GM18505 (cell line): ENCODE results near the gene R3HDM2.

Experiments used
- ATAC-seq: cut with Tn5 transposase; IDR thresholded peaks from one replicate; pipeline ENCODE4 v1.9.1; 2021; ENCODE audit not compliant: unreplicated experiment
- POLR2A ChIP-seq: IDR thresholded peaks from 4 replicates; pipeline ENCODE4 v1.6.1; 2011; ENCODE audit warnings: borderline replicate concordance; ENCODE audit not compliant: insufficient read depth, insufficient read length; ENCODE audit errors: extremely low read depth

Gene R3HDM2

GRCh38 chr12:57234571-57235016 lies 196.2 kb downstream of the R3HDM2 start:
- ATAC-seq, result no peak
- TF ChIP-seq POLR2A, result no peak

DNA sequence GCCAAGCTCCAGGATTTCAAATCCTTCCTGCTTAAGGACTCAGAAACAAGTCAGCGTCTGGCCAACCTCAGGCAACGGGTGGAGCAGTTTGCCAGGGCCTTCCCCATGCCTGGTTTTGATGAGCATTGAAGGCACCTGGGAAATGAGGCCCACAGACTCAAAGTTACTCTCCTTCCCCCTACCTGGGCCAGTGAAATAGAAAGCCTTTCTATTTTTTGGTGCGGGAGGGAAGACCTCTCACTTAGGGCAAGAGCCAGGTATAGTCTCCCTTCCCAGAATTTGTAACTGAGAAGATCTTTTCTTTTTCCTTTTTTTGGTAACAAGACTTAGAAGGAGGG lies 196.6 kb downstream of the R3HDM2 start:
- no peak for ATAC-seq

GRCh38 chr12:57233357-57234232 lies 197.2 kb downstream of the R3HDM2 start:
- ATAC-seq, result no peak
- peak; percentile 22 for TF ChIP-seq POLR2A

More for the DNA sequence above, 196.6 kb downstream of the R3HDM2 start:
- no peak for TF ChIP-seq POLR2A

GRCh38 chr12:57232156-57232756 lies 198.6 kb downstream of the R3HDM2 start:
- ATAC-seq, result no peak
- no peak for TF ChIP-seq POLR2A

DNA sequence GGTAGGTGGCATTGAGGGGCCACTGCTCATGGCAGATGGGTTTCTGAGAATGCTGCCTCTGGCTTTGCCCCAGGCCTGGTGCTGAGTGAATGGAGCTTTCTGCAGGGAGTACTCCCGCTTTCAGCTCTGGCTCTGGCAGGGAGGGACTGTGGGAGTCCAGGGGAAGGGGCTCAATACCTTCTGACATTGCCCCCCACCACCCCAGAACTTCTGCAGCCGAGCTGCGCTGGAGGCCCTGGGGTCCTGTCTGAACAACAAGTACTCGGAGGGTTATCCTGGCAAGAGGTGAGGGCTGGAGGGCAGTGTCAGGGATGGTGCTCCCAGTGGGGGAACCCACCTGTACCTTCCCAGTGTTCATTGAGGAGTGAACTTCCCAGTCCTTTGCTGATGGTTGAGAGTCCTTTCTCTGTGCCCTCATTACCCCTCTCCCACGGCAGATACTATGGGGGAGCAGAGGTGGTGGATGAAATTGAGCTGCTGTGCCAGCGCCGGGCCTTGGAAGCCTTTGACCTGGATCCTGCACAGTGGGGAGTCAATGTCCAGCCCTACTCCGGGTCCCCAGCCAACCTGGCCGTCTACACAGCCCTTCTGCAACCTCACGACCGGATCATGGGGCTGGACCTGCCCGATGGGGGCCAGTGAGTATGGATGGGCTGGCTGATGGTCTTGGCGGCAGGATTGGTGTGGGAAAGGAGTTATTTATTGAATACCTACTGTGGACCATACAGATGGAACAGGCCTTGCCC lies 199.4 kb downstream of the R3HDM2 start:
- ATAC-seq, result no peak
- no peak for TF ChIP-seq POLR2A

GRCh38 chr12:57230381-57231155 lies 200.3 kb downstream of the R3HDM2 start:
- no peak for ATAC-seq
- TF ChIP-seq POLR2A, result no peak

- ATAC-seq, result peak; percentile 54
Observed at GRCh38 chr12:57229634-57230380, 201.0 kb downstream of the R3HDM2 start, which contains the start of gene SHMT2. TSS of gene SHMT2 (plus strand) at chr12:57229711. CDS start at chr12:57229779, 68 bp downstream.

DNA sequence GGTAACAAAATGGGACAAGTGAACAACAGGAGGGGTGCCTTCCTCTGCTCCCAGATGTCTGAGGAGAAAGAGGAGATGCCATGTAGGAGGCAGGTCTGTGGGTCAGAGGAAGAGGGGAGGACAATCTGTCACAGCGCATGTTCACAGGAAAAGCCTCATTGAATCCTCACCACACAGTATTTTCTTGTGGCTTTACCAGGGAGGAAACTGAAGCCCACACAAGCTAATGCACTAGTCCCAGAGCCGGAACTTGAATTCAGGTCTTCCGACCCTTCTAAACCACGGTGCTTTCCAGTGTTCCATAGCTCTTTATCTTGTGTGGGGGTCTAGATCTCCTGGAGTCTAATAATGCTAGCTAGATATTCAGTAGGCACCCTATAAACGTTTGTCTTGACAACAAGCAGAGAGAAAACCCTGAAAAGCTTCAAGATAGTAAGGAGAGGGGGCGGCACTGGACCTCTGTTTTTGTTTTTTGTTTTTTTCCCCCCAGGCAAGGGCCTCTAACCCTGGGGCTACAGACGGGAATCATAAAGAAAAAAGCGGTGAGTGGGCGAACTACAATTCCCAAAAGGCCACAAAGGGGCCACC lies 201.7 kb downstream of the R3HDM2 start:
- TF ChIP-seq POLR2A, result no peak
- ATAC-seq, result no peak

More at GRCh38 chr12:57229634-57230380, 201.0 kb downstream of the R3HDM2 start, which contains the start of gene SHMT2:
- TF ChIP-seq POLR2A, result peak; percentile 88

DNA sequence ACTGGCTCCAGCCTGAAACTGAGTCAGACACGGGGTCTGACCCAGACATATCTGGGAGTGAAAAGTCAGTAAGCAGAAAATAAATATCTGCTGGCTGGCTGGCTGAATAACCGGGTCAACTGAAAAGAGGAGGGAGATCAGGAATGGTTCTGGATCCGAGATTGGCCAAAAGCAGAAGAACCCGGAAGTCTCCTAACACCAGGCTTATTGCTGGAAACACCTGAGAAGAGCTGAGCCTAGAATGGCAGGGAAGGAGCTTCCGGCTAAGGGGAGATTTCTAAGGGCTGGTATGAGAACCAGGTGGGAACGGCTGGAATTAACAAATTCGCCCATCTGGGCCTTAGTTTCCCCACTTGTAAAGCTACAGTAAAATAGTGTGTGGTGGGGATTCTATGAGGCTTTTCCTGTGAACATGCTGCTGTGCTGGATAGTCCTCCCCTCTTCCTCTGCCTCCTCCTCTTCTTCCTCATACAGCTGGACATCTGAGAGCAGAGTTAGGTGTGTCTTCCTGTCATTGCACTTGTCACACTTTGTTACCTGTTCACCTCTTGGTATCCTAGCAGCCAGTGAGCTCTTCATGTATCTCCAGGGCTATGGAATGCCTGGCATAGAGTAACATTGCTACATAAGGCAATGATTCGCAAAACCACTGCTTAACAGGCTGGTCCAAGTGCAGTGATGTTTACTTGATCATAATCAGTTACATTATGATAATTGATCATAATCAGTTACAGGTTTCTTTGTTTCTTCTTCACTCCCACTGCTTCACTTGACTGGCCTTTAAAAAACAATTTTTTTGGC lies 203.3 kb downstream of the R3HDM2 start:
- TF ChIP-seq POLR2A, result no peak

GRCh38 chr12:57226588-57227314 lies 204.1 kb downstream of the R3HDM2 start:
- no peak for ATAC-seq

More for the DNA sequence above, 203.3 kb downstream of the R3HDM2 start:
- ATAC-seq, result no peak

DNA sequence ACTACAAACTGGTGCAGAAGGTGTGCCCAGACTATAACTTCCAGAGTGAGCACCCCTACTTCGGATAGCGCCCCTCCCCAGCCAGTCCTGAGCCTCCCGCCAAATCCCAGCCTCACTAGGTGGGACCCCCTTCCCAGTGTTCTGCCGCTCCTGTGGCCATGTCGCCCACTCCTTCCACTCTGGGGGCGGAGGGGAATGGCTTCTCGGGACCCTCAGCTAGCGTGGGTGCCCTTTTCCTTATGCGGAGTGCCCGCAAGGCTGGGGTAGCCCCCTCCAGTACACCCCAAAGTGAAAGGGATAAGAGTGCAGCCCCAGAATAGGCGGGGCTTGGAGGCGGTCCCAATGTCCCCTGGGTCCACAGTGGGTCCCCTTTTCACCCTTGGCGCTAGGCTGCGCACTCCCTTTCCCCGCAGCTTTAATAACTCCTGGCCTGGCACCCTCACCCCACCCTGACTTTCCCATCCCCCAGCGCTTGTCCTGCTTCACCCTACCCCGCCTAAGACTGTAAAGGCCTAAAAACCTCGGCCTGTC lies 205.1 kb downstream of the R3HDM2 start:
- no peak for ATAC-seq
- no peak for TF ChIP-seq POLR2A

More at GRCh38 chr12:57226588-57227314, 204.1 kb downstream of the R3HDM2 start:
- TF ChIP-seq POLR2A, result no peak
